ENCODE results near the gene PLCB1. TPM values are rescaled to one million over a fixed set of nuclear protein-coding genes. Genes with fewer than 3 reads are reported as not detected.
"Not testable (repeated sequence)": the region's sequence is repeated elsewhere in the genome, so short reads cannot be mapped to it uniquely, and the experiment has no call there.

Gene PLCB1
- total and polyA plus RNA-seq, 2 experiments from 2014 or later = 6.7 to 20.5 TPM

DNA sequence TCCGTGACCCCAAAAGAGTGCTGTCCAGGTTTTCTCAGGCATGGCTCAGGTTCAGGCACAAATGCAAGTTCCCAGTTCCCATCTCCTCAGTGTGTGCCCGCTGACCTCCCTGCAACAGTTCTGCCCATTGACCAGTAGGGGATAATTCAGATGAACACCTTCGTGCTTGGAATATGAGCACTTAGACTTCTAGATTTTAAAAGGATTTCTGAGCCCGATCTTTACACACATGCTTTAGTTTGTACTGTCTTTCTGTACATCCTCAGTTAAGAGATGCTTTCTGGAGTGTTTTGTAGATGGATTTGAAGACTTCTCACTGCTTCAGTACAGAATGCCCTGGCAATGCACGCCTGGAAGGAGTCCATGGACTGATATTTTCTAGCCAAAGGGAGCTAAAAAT lies 697.2 kb downstream of the PLCB1 start:
- Histone ChIP-seq H3K9me2 (replicated peaks; ENCODE audit: insufficient read depth) (no peaks in the 10 kb centered on the region), H3K4me1 (ENCODE audit: insufficient read depth) (no peaks in the 10 kb centered on the region), H3K9me3 (ENCODE audit: low read depth) (no peaks in the 10 kb centered on the region), H3K27me3 (no peaks in the 10 kb centered on the region), H3K27ac (no peak overlapping the region), H3K79me2 (no peaks in the 10 kb centered on the region), H3K4me3 (no peak overlapping the region), H3K36me3 (replicated peaks; ENCODE audit: insufficient read depth, low read depth) (no peaks in the 10 kb centered on the region), H4K20me1 (ENCODE audit: insufficient read depth, poor library complexity, severe bottlenecking) (no peaks in the 10 kb centered on the region), H3K4me2 (no peak overlapping the region), H2AFZ (no peak overlapping the region)
- WGBS (ENCODE audit: low lambda C conversion rate, missing lambda C conversion rate) = 87% methylated on average over 5 of the region's 5 CpGs
- no peak for DNase-seq (ENCODE audit: low spot score)
- TF ChIP-seq, protein P1, sequence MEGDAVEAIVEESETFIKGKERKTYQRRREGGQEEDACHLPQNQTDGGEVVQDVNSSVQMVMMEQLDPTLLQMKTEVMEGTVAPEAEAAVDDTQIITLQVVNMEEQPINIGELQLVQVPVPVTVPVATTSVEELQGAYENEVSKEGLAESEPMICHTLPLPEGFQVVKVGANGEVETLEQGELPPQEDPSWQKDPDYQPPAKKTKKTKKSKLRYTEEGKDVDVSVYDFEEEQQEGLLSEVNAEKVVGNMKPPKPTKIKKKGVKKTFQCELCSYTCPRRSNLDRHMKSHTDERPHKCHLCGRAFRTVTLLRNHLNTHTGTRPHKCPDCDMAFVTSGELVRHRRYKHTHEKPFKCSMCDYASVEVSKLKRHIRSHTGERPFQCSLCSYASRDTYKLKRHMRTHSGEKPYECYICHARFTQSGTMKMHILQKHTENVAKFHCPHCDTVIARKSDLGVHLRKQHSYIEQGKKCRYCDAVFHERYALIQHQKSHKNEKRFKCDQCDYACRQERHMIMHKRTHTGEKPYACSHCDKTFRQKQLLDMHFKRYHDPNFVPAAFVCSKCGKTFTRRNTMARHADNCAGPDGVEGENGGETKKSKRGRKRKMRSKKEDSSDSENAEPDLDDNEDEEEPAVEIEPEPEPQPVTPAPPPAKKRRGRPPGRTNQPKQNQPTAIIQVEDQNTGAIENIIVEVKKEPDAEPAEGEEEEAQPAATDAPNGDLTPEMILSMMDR (IDR thresholded peaks at IDR 0.05; ENCODE audit: poor library complexity) = no peak
- TF ChIP-seq EZH2 (IDR thresholded peaks at IDR 0.05; ENCODE audit: borderline replicate concordance) (no peak), EZH2phosphoT487 (IDR thresholded peaks at IDR 0.05; ENCODE audit: low read depth, severe bottlenecking, unreplicated experiment) (no peak)

- H3K27me3 ChIP-seq; DNase-seq (ENCODE audit: low spot score); H3K9me2 ChIP-seq (replicated peaks; ENCODE audit: insufficient read depth); H4K20me1 ChIP-seq (ENCODE audit: insufficient read depth, poor library complexity, severe bottlenecking); H3K27ac ChIP-seq; H3K4me2 ChIP-seq; H3K9me3 ChIP-seq (ENCODE audit: low read depth); H3K79me2 ChIP-seq; H2AFZ ChIP-seq; H3K4me1 ChIP-seq (ENCODE audit: insufficient read depth); H3K36me3 ChIP-seq (replicated peaks; ENCODE audit: insufficient read depth, low read depth); H3K4me3 ChIP-seq: not testable (repeated sequence)
- 89% methylated on average over 3 of the region's 3 CpGs for WGBS (ENCODE audit: low lambda C conversion rate, missing lambda C conversion rate)
These were observed 702.2 kb downstream of the PLCB1 start for GRCh38 chr20:8834294-8834693.

GRCh38 chr20:8834851-8835250 lies 702.8 kb downstream of the PLCB1 start:
- TF ChIP-seq EZH2 (IDR thresholded peaks at IDR 0.05; ENCODE audit: borderline replicate concordance) (no peak), EZH2phosphoT487 (IDR thresholded peaks at IDR 0.05; ENCODE audit: low read depth, severe bottlenecking, unreplicated experiment) (no peak)
- TF ChIP-seq, protein P1 (IDR thresholded peaks at IDR 0.05; ENCODE audit: poor library complexity) = no peak
- no peak for DNase-seq (ENCODE audit: low spot score)
- no peaks in the 10 kb centered on the region for H4K20me1 ChIP-seq (ENCODE audit: insufficient read depth, poor library complexity, severe bottlenecking)

GRCh38 chr20:8837396-8837795 lies 705.3 kb downstream of the PLCB1 start:
- H3K27me3 ChIP-seq = no peaks in the 10 kb centered on the region
- no peaks in the 10 kb centered on the region for H3K9me3 ChIP-seq (ENCODE audit: low read depth)
- no peak overlapping the region for H2AFZ ChIP-seq
- DNase-seq (ENCODE audit: low spot score) = no peak
- H3K27ac ChIP-seq = no peak overlapping the region
- no peaks in the 10 kb centered on the region for H3K79me2 ChIP-seq
- no peak overlapping the region for H3K4me2 ChIP-seq
- H4K20me1 ChIP-seq (ENCODE audit: insufficient read depth, poor library complexity, severe bottlenecking) = no peaks in the 10 kb centered on the region
- H3K9me2 ChIP-seq (replicated peaks; ENCODE audit: insufficient read depth) = no peaks in the 10 kb centered on the region
- TF ChIP-seq, protein P1 (IDR thresholded peaks at IDR 0.05; ENCODE audit: poor library complexity) = no peak
- TF ChIP-seq EZH2phosphoT487 (IDR thresholded peaks at IDR 0.05; ENCODE audit: low read depth, severe bottlenecking, unreplicated experiment) (no peak), EZH2 (IDR thresholded peaks at IDR 0.05; ENCODE audit: borderline replicate concordance) (no peak)
- no peak overlapping the region for H3K4me3 ChIP-seq
- no peaks in the 10 kb centered on the region for H3K4me1 ChIP-seq (ENCODE audit: insufficient read depth)
- no peaks in the 10 kb centered on the region for H3K36me3 ChIP-seq (replicated peaks; ENCODE audit: insufficient read depth, low read depth)

More at GRCh38 chr20:8834851-8835250, 702.8 kb downstream of the PLCB1 start:
- H3K9me3 ChIP-seq (ENCODE audit: low read depth) = no peaks in the 10 kb centered on the region
- no peaks in the 10 kb centered on the region for H3K36me3 ChIP-seq (replicated peaks; ENCODE audit: insufficient read depth, low read depth)
- H3K4me3 ChIP-seq = no peak overlapping the region
- H2AFZ ChIP-seq = no peak overlapping the region
- H3K4me2 ChIP-seq = no peak overlapping the region
- no peaks in the 10 kb centered on the region for H3K27me3 ChIP-seq
- H3K79me2 ChIP-seq = no peaks in the 10 kb centered on the region
- no peaks in the 10 kb centered on the region for H3K4me1 ChIP-seq (ENCODE audit: insufficient read depth)
- no peak overlapping the region for H3K27ac ChIP-seq
- WGBS (ENCODE audit: low lambda C conversion rate, missing lambda C conversion rate) = 61% methylated on average over 1 of the region's 1 CpG
- H3K9me2 ChIP-seq (replicated peaks; ENCODE audit: insufficient read depth) = no peaks in the 10 kb centered on the region

Data from hepatocyte (in vitro differentiated cells).